Memory B cell (primary cell): ENCODE measurements around the gene KCNJ13.

Experiments
- ATAC-seq: fragments of 150-1000 bp; cut with Tn5 transposase; 2 replicates; pipeline ENCODE4 v1.10.0; 2021; ENCODE audit warnings: low read depth, mild to moderate bottlenecking, moderate library complexity
- DNase-seq, 2 donors: peaks; one replicate each; pipeline ENCODE4 v3.0.0; 2022; ENCODE audit warnings: low spot score in 2 of 2
- H3K27ac Mint-ChIP-seq: one replicate; pipeline ENCODE4 v1.8.0; 2022; ENCODE audit warnings: mild to moderate bottlenecking, moderate library complexity, mixed read lengths
- H3K27me3 Mint-ChIP-seq: one replicate; pipeline ENCODE4 v1.8.0; 2022; ENCODE audit warnings: mixed read lengths
- H3K36me3 Mint-ChIP-seq: one replicate; pipeline ENCODE4 v1.8.0; 2022; ENCODE audit warnings: mild to moderate bottlenecking, mixed read lengths
- H3K4me1 Mint-ChIP-seq: one replicate; pipeline ENCODE4 v1.8.0; 2022; ENCODE audit warnings: mixed read lengths
- H3K4me3 Mint-ChIP-seq: one replicate; pipeline ENCODE4 v1.8.0; 2022; ENCODE audit warnings: mild to moderate bottlenecking, moderate library complexity, mixed read lengths
- H3K9me3 Mint-ChIP-seq: one replicate; pipeline ENCODE4 v1.8.0; 2022; ENCODE audit warnings: mixed read lengths

The KCNJ13 gene

GRCh38 chr2:232776435-232776834, at the start of gene KCNJ13:
TSS of gene KCNJ13 (minus strand) at chr2:232776565. CDS start at chr2:232771362, 5,203 bp downstream.
- Mint-ChIP-seq H3K9me3 (no peaks in the 10 kb centered on the region), H3K4me3 (no peak within 1 kb of the TSS), H3K27ac (no peak within 1 kb of the TSS), H3K4me1 (peaks cover 12% of the 10 kb centered on the region), H3K27me3 (no peaks in the 10 kb centered on the region), H3K36me3 (peaks cover 7% of the 10 kb centered on the region)
- no peak for ATAC-seq
- DNase-seq: no peak

GRCh38 chr2:232817756-232818155, 41.4 kb upstream of the KCNJ13 start:
- Mint-ChIP-seq H3K36me3 (peaks cover 36% of the 10 kb centered on the region), H3K4me1 (no peaks in the 10 kb centered on the region), H3K27me3 (no peaks in the 10 kb centered on the region), H3K4me3 (no peak overlapping the region), H3K9me3 (no peaks in the 10 kb centered on the region), H3K27ac (peak overlapping the region; percentile 31)
- no peak for ATAC-seq
- DNase-seq: no peak

GRCh38 chr2:232816657-232817056, 40.3 kb upstream of the KCNJ13 start:
- peaks cover 36% of the 10 kb centered on the region for H3K36me3 Mint-ChIP-seq
- H3K4me3 Mint-ChIP-seq: no peak overlapping the region
- no peak for ATAC-seq
- H3K4me1 Mint-ChIP-seq: no peaks in the 10 kb centered on the region
- H3K27ac Mint-ChIP-seq: peak overlapping the region; percentile 12
- DNase-seq: no peak
- no peaks in the 10 kb centered on the region for H3K27me3 Mint-ChIP-seq
- H3K9me3 Mint-ChIP-seq: no peaks in the 10 kb centered on the region

GRCh38 chr2:232815569-232815968, 39.2 kb upstream of the KCNJ13 start:
- no peak for ATAC-seq
- Mint-ChIP-seq H3K27ac (no peak overlapping the region), H3K36me3 (peaks cover 32% of the 10 kb centered on the region), H3K9me3 (no peaks in the 10 kb centered on the region), H3K4me3 (no peak overlapping the region), H3K27me3 (no peaks in the 10 kb centered on the region), H3K4me1 (no peaks in the 10 kb centered on the region)
- no peak for DNase-seq

- Mint-ChIP-seq H3K4me1 (no peaks in the 10 kb centered on the region), H3K4me3 (no peak overlapping the region), H3K27ac (no peak overlapping the region), H3K9me3 (no peaks in the 10 kb centered on the region), H3K27me3 (no peaks in the 10 kb centered on the region), H3K36me3 (peaks cover 18% of the 10 kb centered on the region)
- DNase-seq (no peak), ATAC-seq (no peak)
These were observed 34.1 kb upstream of the KCNJ13 start for GRCh38 chr2:232810444-232810843.

- DNase-seq (no peak), ATAC-seq (no peak)
- no peaks in the 10 kb centered on the region for H3K4me1 Mint-ChIP-seq
- peaks cover 23% of the 10 kb centered on the region for H3K36me3 Mint-ChIP-seq
- no peaks in the 10 kb centered on the region for H3K27me3 Mint-ChIP-seq
- H3K4me3 Mint-ChIP-seq: no peak overlapping the region
- H3K9me3 Mint-ChIP-seq: no peaks in the 10 kb centered on the region
- H3K27ac Mint-ChIP-seq: no peak overlapping the region
These were observed 33.2 kb upstream of the KCNJ13 start for GRCh38 chr2:232809349-232810124.

- ATAC-seq (no peak), DNase-seq (no peak)
- Mint-ChIP-seq H3K27me3 (no peaks in the 10 kb centered on the region), H3K4me1 (no peaks in the 10 kb centered on the region), H3K27ac (no peak overlapping the region), H3K4me3 (no peak overlapping the region), H3K9me3 (no peaks in the 10 kb centered on the region), H3K36me3 (peaks cover 49% of the 10 kb centered on the region)
These were observed 25.7 kb upstream of the KCNJ13 start for GRCh38 chr2:232802091-232802490.

GRCh38 chr2:232800166-232800565, 23.8 kb upstream of the KCNJ13 start:
- no peak overlapping the region for H3K4me3 Mint-ChIP-seq
- no peak overlapping the region for H3K27ac Mint-ChIP-seq
- H3K4me1 Mint-ChIP-seq: no peaks in the 10 kb centered on the region
- H3K27me3 Mint-ChIP-seq: no peaks in the 10 kb centered on the region
- H3K9me3 Mint-ChIP-seq: no peaks in the 10 kb centered on the region
- peaks cover 45% of the 10 kb centered on the region for H3K36me3 Mint-ChIP-seq
- no peak for ATAC-seq
- no peak for DNase-seq

- H3K36me3 Mint-ChIP-seq: peaks cover 41% of the 10 kb centered on the region
- H3K27ac Mint-ChIP-seq: peak overlapping the region; percentile 25
- H3K9me3 Mint-ChIP-seq: no peaks in the 10 kb centered on the region
- H3K4me3 Mint-ChIP-seq: no peak overlapping the region
- no peaks in the 10 kb centered on the region for H3K27me3 Mint-ChIP-seq
- DNase-seq: no peak
- H3K4me1 Mint-ChIP-seq: no peaks in the 10 kb centered on the region
- ATAC-seq: no peak
These were observed 21.8 kb upstream of the KCNJ13 start for GRCh38 chr2:232798187-232798586.

GRCh38 chr2:232795920-232796319, 19.6 kb upstream of the KCNJ13 start:
- ATAC-seq (no peak), DNase-seq (no peak)
- Mint-ChIP-seq H3K36me3 (peaks cover 40% of the 10 kb centered on the region), H3K27me3 (no peaks in the 10 kb centered on the region), H3K4me1 (no peaks in the 10 kb centered on the region), H3K27ac (no peak overlapping the region), H3K9me3 (no peaks in the 10 kb centered on the region), H3K4me3 (no peak overlapping the region)

GRCh38 chr2:232794981-232795380, 18.6 kb upstream of the KCNJ13 start:
- peaks cover 45% of the 10 kb centered on the region for H3K36me3 Mint-ChIP-seq
- no peak overlapping the region for H3K27ac Mint-ChIP-seq
- H3K9me3 Mint-ChIP-seq: no peaks in the 10 kb centered on the region
- no peak for DNase-seq
- no peak overlapping the region for H3K4me3 Mint-ChIP-seq
- no peaks in the 10 kb centered on the region for H3K27me3 Mint-ChIP-seq
- no peak for ATAC-seq
- no peaks in the 10 kb centered on the region for H3K4me1 Mint-ChIP-seq

GRCh38 chr2:232793271-232793670, 16.9 kb upstream of the KCNJ13 start:
- Mint-ChIP-seq H3K27ac (no peak overlapping the region), H3K27me3 (no peaks in the 10 kb centered on the region), H3K4me3 (no peak overlapping the region), H3K9me3 (no peaks in the 10 kb centered on the region), H3K4me1 (no peaks in the 10 kb centered on the region), H3K36me3 (peaks cover 45% of the 10 kb centered on the region)
- DNase-seq (no peak), ATAC-seq (no peak)

- H3K27ac Mint-ChIP-seq: no peak overlapping the region
- no peaks in the 10 kb centered on the region for H3K27me3 Mint-ChIP-seq
- peaks cover 2% of the 10 kb centered on the region for H3K4me1 Mint-ChIP-seq
- peaks cover 42% of the 10 kb centered on the region for H3K36me3 Mint-ChIP-seq
- ATAC-seq: no peak
- no peaks in the 10 kb centered on the region for H3K9me3 Mint-ChIP-seq
- no peak for DNase-seq
- H3K4me3 Mint-ChIP-seq: no peak overlapping the region
These were observed 15.2 kb upstream of the KCNJ13 start for GRCh38 chr2:232791518-232791917.

- Mint-ChIP-seq H3K27me3 (no peaks in the 10 kb centered on the region), H3K36me3 (peaks cover 30% of the 10 kb centered on the region), H3K9me3 (no peaks in the 10 kb centered on the region), H3K4me3 (no peak overlapping the region), H3K27ac (no peak overlapping the region), H3K4me1 (peaks cover 2% of the 10 kb centered on the region)
- ATAC-seq (no peak), DNase-seq (no peak)
These were observed 12.7 kb upstream of the KCNJ13 start for GRCh38 chr2:232789082-232789481.

- Mint-ChIP-seq H3K4me1 (peaks cover 2% of the 10 kb centered on the region), H3K9me3 (no peaks in the 10 kb centered on the region), H3K36me3 (peaks cover 30% of the 10 kb centered on the region), H3K27me3 (no peaks in the 10 kb centered on the region), H3K27ac (no peak overlapping the region), H3K4me3 (no peak overlapping the region)
- ATAC-seq (no peak), DNase-seq (no peak)
These were observed 11.4 kb upstream of the KCNJ13 start for GRCh38 chr2:232787806-232788205.
